ENCODE data around the gene EIF2B1.

GRCh38 chr12:123633379-123634141, at the start of gene EIF2B1, which contains the start of gene GTF2H3:
- TF ChIP-seq POLR2A (IDR thresholded peaks at IDR 0.05; ENCODE audit: low read depth, low read length) (peak; percentile 99), POU2F2 (IDR thresholded peaks at IDR 0.05; ENCODE audit: low read depth, low read length) (peak; percentile 80), POLR2AphosphoS5 (IDR thresholded peaks at IDR 0.05; ENCODE audit: low read depth, low read length) (peak; percentile 99)
